ENCODE measurements around the gene DAZL.

The DAZL gene

DNA sequence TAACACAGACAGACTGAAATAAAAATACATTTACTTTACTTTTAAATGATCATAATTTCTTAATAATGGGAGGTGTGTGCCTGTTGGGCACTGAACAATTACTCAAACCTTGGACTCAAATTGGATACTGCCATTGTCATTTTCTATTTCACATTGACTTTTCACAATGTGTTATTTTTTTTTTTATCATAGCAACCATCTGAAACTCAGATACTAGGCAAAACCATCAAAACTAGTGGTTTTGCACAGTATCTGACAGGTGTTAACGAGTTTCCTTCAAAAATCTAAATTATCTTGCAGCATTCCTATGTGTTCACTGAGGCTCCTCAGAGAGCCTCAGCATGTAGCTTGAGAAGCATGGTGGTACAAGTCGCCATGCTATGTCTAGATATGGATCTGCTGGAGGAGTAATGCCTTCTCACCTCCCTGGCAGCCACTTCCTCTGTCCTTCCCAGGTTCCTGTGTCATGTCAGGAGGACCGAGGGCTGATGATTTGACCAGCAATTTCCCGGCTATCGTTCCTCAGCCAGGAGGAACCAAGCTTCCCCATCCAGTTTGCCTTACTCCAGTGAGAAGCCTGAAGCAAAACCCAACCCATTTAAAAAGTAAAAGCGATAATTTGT, 61.9 kb downstream of the DAZL start:
- DNase-seq (ENCODE audit: low read depth in 2 of 2): no peak

DNA sequence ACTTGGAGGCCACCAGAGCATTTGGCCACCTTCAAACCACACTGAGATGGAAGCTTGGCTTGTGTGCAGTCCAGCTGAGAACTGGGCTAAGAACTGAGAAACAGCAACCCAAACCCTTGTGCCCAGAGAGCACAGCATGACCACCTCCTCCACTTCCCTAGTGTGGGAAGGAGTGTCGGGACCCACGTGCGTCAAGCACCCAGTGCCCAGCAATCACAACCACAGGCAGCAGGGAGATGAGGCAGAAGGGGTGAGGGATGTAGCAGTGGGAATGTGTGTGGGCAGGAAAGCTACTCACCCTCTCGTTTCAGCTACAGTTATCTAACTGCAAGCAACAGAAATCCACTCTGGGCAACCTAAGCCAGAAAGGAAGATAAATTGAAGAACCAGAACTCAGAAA, 66.7 kb downstream of the DAZL start:
- no peak for DNase-seq (ENCODE audit: low read depth in 2 of 2)

DNA sequence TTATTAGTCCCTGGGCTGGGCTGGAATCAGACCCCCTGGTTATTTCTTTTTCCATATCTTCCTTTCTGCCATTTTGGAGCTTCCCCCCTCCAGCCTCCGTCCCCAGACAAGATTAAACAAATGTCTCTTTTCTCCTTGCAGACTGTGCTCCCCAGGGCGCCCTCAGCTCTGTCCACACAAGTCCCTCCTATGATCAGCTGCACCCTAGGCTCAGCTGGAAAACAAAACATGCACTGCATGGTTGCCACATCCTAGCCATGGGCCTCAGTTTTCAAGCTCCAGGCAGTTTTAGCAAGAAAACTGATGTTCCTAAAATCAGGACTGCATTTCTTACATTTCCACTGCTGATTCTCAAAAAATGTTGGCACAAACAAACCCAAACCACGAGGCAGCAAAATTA, 68.2 kb downstream of the DAZL start:
- no peak for DNase-seq (ENCODE audit: low read depth in 2 of 2)

Measured in stimulated activated CD4-positive, alpha-beta T cell treated with anti-CD3 and anti-CD28 coated beads, Interleukin-1b, Interleukin-23, amount 100 ng/mL, for 4 hours (primary cell).